SKM-1 (cell line): ENCODE measurements around the gene SLC38A5.
"Not testable (repeated sequence)": the region's sequence is repeated elsewhere in the genome, so short reads cannot be mapped to it uniquely, and the experiment has no call there.

Source experiments
- DNase-seq: peaks from one replicate; lab custom pipeline; 2025; ENCODE audit not compliant: unreplicated experiment; lab: John Stamatoyannopoulos, UW

SLC38A5 gene

GRCh38 chrX:48470110-48470832 lies at the start of gene SLC38A5:
Gene SLC38A5 (minus strand): TSS chrX:48470260. CDS start chrX:48467924, 2,336 bp downstream.
- DNase-seq, result no peak

GRCh38 chrX:48519481-48519880 lies 49.4 kb upstream of the SLC38A5 start:
- not testable (repeated sequence) for DNase-seq

GRCh38 chrX:48516987-48517386 lies 46.9 kb upstream of the SLC38A5 start:
- no peak for DNase-seq

- no peak for DNase-seq
Observed at GRCh38 chrX:48516285-48516684, 46.2 kb upstream of the SLC38A5 start.

- DNase-seq, result no peak
Observed at GRCh38 chrX:48515842-48516241, 45.8 kb upstream of the SLC38A5 start.

- no peak for DNase-seq
Observed at GRCh38 chrX:48514868-48515460, 44.9 kb upstream of the SLC38A5 start.

- no peak for DNase-seq
Observed at GRCh38 chrX:48514126-48514806, 44.2 kb upstream of the SLC38A5 start.

GRCh38 chrX:48513670-48514069 lies 43.6 kb upstream of the SLC38A5 start:
- DNase-seq, result no peak

GRCh38 chrX:48512371-48512935 lies 42.4 kb upstream of the SLC38A5 start:
- DNase-seq, result no peak

GRCh38 chrX:48511560-48511959 lies 41.5 kb upstream of the SLC38A5 start:
- no peak for DNase-seq

- no peak for DNase-seq
Observed at GRCh38 chrX:48509619-48510018, 39.6 kb upstream of the SLC38A5 start.

GRCh38 chrX:48509245-48509590 lies 39.2 kb upstream of the SLC38A5 start:
- no peak for DNase-seq

GRCh38 chrX:48508400-48509244 lies 38.6 kb upstream of the SLC38A5 start, which contains the start of gene PORCN:
Gene PORCN (plus strand): TSS chrX:48508992. CDS start chrX:48509821, 829 bp downstream.
- DNase-seq, result peak; percentile 2

GRCh38 chrX:48507246-48507645 lies 37.2 kb upstream of the SLC38A5 start:
- DNase-seq, result no peak

GRCh38 chrX:48505481-48505880 lies 35.4 kb upstream of the SLC38A5 start:
- no peak for DNase-seq

GRCh38 chrX:48504261-48504660 lies 34.2 kb upstream of the SLC38A5 start:
- DNase-seq, result no peak

GRCh38 chrX:48498374-48498809 lies 28.3 kb upstream of the SLC38A5 start:
- no peak for DNase-seq

- DNase-seq, result no peak
Observed at GRCh38 chrX:48497871-48498270, 27.8 kb upstream of the SLC38A5 start.

- no peak for DNase-seq
Observed at GRCh38 chrX:48496660-48497059, 26.6 kb upstream of the SLC38A5 start.

- no peak for DNase-seq
Observed at GRCh38 chrX:48493890-48494364, 23.9 kb upstream of the SLC38A5 start.
